ENCODE results near the gene NRXN3.
"Not testable (repeated sequence)": the region's sequence is repeated elsewhere in the genome, so short reads cannot be mapped to it uniquely, and the experiment has no call there.

The NRXN3 gene

GRCh38 chr14:79101388-79101787 lies 931.2 kb downstream of the NRXN3 start:
- no peak for TF ChIP-seq CTCF (IDR thresholded peaks at IDR 0.05; ENCODE audit: low read depth, low read length, missing control alignments)
- no peak for DNase-seq (ENCODE audit: low read depth)
- in situ Hi-C loops (cut with HindIII; ENCODE audit: low sequenced_read_pairs) = no loop called here
- H3K4me3 ChIP-seq (ENCODE audit: low read depth, low read length) = no peak overlapping the region

GRCh38 chr14:79103764-79104163 lies 933.6 kb downstream of the NRXN3 start:
- DNase-seq (ENCODE audit: low read depth) = no peak
- in situ Hi-C loops (cut with HindIII; ENCODE audit: low sequenced_read_pairs) = no loop called here
- no peak for TF ChIP-seq CTCF (IDR thresholded peaks at IDR 0.05; ENCODE audit: low read depth, low read length, missing control alignments)
- H3K4me3 ChIP-seq (ENCODE audit: low read depth, low read length) = no peak overlapping the region

GRCh38 chr14:79110564-79110963 lies 940.4 kb downstream of the NRXN3 start:
- in situ Hi-C loops (cut with HindIII; ENCODE audit: low sequenced_read_pairs); H3K4me3 ChIP-seq (ENCODE audit: low read depth, low read length); DNase-seq (ENCODE audit: low read depth): not testable (repeated sequence)

- in situ Hi-C loops (cut with HindIII; ENCODE audit: low sequenced_read_pairs) = no loop called here
- no peak for TF ChIP-seq CTCF (IDR thresholded peaks at IDR 0.05; ENCODE audit: low read depth, low read length, missing control alignments)
- no peak overlapping the region for H3K4me3 ChIP-seq (ENCODE audit: low read depth, low read length)
- no peak for DNase-seq (ENCODE audit: low read depth)
Measured at GRCh38 chr14:79111987-79112501, 941.9 kb downstream of the NRXN3 start.

- no peak for DNase-seq (ENCODE audit: low read depth)
- no peak for TF ChIP-seq CTCF (IDR thresholded peaks at IDR 0.05; ENCODE audit: low read depth, low read length, missing control alignments)
- in situ Hi-C loops (cut with HindIII; ENCODE audit: low sequenced_read_pairs) = no loop called here
- H3K4me3 ChIP-seq (ENCODE audit: low read depth, low read length) = no peak overlapping the region
Measured at GRCh38 chr14:79117561-79117960, 947.4 kb downstream of the NRXN3 start.

- no peak overlapping the region for H3K4me3 ChIP-seq (ENCODE audit: low read depth, low read length)
- DNase-seq (ENCODE audit: low read depth) = no peak
- no peak for TF ChIP-seq CTCF (IDR thresholded peaks at IDR 0.05; ENCODE audit: low read depth, low read length, missing control alignments)
- in situ Hi-C loops (cut with HindIII; ENCODE audit: low sequenced_read_pairs) = no loop called here
Measured at GRCh38 chr14:79118291-79118690, 948.1 kb downstream of the NRXN3 start.

GRCh38 chr14:79134361-79134760 lies 964.2 kb downstream of the NRXN3 start:
- no peak for DNase-seq (ENCODE audit: low read depth)
- in situ Hi-C loops (cut with HindIII; ENCODE audit: low sequenced_read_pairs) = no loop called here
- no peak overlapping the region for H3K4me3 ChIP-seq (ENCODE audit: low read depth, low read length)
- no peak for TF ChIP-seq CTCF (IDR thresholded peaks at IDR 0.05; ENCODE audit: low read depth, low read length, missing control alignments)

All from astrocyte of the cerebellum (primary cell).